ENCODE results near the gene SNX27.

The SNX27 gene

DNA sequence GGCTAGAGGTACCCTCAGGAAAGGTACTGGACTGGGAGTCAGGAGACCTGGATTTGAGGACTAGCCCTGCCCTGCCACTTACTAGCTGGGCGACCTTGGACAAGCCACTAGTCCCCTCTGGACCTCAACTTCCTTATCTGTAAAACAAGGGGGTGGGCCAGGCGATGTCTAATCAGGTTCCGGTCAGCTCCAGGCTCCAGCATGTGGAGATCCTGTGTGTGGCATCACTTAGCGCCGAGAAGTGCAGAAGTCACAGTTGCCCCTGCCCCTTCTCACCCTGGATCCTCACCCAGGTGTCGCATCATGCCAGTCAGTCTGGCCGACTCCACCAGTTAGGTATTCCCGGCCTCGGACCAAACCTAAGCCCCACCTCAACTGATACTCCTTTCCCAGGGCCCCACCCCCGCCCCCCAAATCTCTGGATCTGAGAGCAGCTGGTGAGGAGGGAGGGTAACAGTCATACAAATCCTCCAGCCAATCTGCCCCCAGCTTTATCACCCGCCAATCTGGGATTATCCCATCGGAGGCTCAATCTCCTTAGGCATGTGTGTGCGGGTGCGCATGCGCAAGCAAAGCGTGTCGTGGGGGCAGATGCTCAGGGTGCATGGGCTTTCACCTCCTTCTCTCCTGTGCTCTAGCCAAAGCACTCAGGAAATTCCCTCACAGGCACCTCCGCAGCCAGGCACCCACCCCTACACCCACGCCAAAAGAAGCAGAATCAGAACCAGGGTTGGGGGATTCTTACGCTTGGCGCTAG is 99.4 kb downstream of the SNX27 start:
- in situ Hi-C loops (cut with HindIII; ENCODE audit: low sequenced_read_pairs) = no loop called here
- DNase-seq (ENCODE audit: low read depth, low spot score) = no peak
- no peak overlapping the region for H3K4me3 ChIP-seq (ENCODE audit: low read depth, low read length)
- TF ChIP-seq, protein P1, sequence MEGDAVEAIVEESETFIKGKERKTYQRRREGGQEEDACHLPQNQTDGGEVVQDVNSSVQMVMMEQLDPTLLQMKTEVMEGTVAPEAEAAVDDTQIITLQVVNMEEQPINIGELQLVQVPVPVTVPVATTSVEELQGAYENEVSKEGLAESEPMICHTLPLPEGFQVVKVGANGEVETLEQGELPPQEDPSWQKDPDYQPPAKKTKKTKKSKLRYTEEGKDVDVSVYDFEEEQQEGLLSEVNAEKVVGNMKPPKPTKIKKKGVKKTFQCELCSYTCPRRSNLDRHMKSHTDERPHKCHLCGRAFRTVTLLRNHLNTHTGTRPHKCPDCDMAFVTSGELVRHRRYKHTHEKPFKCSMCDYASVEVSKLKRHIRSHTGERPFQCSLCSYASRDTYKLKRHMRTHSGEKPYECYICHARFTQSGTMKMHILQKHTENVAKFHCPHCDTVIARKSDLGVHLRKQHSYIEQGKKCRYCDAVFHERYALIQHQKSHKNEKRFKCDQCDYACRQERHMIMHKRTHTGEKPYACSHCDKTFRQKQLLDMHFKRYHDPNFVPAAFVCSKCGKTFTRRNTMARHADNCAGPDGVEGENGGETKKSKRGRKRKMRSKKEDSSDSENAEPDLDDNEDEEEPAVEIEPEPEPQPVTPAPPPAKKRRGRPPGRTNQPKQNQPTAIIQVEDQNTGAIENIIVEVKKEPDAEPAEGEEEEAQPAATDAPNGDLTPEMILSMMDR (IDR thresholded peaks at IDR 0.05; ENCODE audit: low read depth, low read length) = no peak

DNA sequence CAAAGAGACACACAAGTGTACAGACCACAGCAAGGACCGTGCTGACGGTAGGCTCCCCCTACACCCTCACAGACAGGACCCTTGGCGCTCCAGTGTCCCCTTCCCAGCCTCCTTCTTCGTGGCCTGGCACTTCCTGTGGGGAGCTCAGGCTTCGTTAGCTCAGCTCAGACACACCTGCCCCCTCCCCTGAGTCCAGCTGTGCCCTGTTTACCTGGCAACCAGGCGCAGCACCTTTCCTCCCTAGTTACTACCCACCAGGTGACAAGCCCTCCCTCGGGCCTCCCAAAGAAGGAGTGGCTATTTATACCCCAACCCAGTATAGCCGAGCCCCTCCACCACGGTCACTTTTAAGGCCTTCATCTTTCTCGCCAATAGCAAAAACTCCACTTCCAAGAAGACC is 100.1 kb downstream of the SNX27 start:
- in situ Hi-C loops (cut with HindIII; ENCODE audit: low sequenced_read_pairs) = no loop called here
- no peak overlapping the region for H3K4me3 ChIP-seq (ENCODE audit: low read depth, low read length)
- TF ChIP-seq, protein P1 (IDR thresholded peaks at IDR 0.05; ENCODE audit: low read depth, low read length) = no peak
- DNase-seq (ENCODE audit: low read depth, low spot score) = no peak

DNA sequence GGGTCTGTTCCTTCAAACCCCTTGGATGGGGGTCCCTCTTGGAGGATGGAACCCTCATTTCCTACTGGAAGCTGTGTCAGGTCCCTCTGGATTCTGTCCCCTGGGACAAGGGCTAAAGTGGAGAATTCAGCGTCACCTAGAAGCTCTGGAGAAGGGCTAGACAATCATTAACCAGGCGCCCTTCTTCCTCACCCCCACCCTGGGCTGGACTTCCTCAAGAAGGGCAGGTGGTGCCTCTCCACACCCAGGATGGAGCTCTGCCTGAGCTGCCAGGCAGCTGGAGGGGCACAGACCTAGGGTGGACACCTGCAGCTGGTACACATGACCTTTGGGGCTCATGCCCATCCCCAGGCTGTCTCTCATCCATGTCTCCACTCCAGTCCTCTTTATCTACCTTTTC is 101.2 kb downstream of the SNX27 start:
- TF ChIP-seq, protein P1 (IDR thresholded peaks at IDR 0.05; ENCODE audit: low read depth, low read length) = no peak

DNA sequence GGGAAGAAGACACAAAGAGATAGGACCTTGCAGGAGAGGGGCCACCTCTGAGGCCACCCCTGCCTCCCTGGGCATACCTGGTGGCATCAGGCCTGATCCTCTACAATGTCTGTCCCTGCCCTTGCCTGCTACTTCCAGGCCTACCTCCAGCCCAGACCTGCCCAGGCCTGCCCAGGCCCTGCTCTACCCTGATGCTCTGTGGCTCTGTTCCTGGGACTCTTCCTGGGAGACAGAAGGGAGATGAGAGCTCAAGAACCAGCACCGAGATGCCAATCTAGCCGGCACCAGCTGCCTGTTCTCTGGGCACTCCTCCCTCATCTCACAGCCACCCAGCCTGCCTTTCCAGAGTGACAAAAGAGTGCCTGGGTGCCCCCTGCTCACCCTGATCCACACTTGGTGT is 102.0 kb downstream of the SNX27 start:
- TF ChIP-seq, protein P1 (IDR thresholded peaks at IDR 0.05; ENCODE audit: low read depth, low read length) = no peak
- no peak overlapping the region for H3K4me3 ChIP-seq (ENCODE audit: low read depth, low read length)
- DNase-seq (ENCODE audit: low read depth, low spot score) = no peak
- in situ Hi-C loops (cut with HindIII; ENCODE audit: low sequenced_read_pairs) = no loop called here

More for the DNA sequence above, 101.2 kb downstream of the SNX27 start:
- in situ Hi-C loops (cut with HindIII; ENCODE audit: low sequenced_read_pairs) = no loop called here
- H3K4me3 ChIP-seq (ENCODE audit: low read depth, low read length) = no peak overlapping the region
- DNase-seq (ENCODE audit: low read depth, low spot score) = no peak

DNA sequence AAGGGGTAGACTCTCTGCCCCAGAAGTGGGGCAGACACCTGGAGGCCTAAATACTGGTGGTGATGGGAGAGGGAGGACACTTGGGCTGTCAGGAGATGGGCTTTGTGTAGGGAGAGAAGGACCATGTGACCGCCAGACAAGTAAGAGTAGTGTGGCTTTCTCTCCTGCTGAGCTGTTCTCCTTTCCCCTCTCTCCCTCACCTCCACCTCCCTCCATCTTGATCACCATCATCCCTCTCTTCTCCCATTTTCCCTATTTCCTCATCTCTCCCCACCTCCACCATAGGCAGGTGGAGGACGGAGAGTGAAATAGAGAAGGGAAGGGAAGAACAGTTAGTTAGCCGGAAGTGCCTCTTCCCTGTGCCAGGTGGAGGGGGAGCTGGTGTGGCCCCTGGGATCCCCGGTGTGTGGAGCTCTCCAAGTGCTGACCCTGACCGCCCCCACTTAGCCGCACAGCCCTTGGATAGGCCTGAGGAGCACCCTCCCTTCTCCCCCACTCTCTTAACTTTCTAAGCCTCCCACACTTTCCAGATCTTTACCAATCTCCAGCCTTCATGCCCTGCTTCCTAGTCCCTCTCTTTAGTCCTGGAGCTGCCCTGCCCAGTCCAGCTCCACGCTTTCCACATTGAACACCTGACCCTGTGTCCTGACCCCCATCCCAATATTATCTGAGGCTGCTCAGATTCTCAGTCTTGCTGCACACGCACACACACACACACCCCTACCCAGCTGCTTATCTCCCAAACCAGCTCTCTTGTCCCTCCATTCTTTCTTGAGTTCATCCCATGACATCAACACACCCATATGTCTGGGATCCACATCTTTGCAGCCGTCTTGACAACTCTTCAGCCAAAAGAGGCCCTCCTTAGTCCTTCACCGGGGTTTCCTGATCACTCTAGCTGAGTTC is 103.2 kb downstream of the SNX27 start:
- in situ Hi-C loops (cut with HindIII; ENCODE audit: low sequenced_read_pairs) = no loop called here
- TF ChIP-seq, protein P1 (IDR thresholded peaks at IDR 0.05; ENCODE audit: low read depth, low read length) = no peak
- H3K4me3 ChIP-seq (ENCODE audit: low read depth, low read length) = no peak overlapping the region
- DNase-seq (ENCODE audit: low read depth, low spot score) = no peak

DNA sequence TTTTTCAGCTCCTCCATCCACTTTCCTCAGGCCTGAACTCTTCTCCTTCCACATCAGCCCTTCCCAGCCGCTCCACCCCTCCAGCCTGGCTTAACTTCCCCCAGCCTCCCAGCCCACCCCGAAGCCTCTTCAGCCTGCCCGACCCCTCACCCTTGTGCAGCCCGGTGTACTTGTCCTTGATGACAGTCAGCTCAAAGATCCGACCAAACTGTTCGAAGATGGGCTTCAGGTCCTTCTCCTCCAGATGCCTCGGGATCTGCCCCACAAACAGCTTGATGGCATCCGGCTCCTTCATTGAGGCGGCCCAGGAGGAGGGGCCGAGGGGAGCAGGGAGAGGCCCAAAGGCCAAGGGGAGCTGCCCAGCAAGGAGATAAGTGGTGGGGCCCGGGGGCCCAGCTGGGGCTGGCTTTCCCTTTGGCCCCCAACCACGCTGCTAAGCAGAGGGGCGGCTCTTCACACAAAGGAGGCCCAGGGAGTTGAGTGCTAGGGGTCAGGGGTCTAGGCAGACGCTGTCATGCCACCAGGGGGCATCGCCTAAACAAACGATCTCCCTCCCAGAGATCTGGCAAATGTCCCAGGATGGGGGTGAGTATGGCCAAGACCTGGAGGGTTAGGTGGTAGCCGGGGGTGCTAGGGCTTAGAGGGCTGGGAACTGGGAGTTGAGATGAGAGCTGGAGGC is 104.0 kb downstream of the SNX27 start:
- in situ Hi-C loops (cut with HindIII; ENCODE audit: low sequenced_read_pairs) = no loop called here
- TF ChIP-seq, protein P1 (IDR thresholded peaks at IDR 0.05; ENCODE audit: low read depth, low read length) = no peak
- no peak overlapping the region for H3K4me3 ChIP-seq (ENCODE audit: low read depth, low read length)
- no peak for DNase-seq (ENCODE audit: low read depth, low spot score)

Data from astrocyte of the spinal cord (primary cell).